HepG2 (cell line): ENCODE results near the gene CCDC144A.
"Not testable (repeated sequence)": the region's sequence is repeated elsewhere in the genome, so short reads cannot be mapped to it uniquely, and the experiment has no call there.

Experiments
- FOXM1 ChIP-seq: sonication (generic); formaldehyde crosslinking; IDR thresholded peaks from 2 replicates; pipeline ENCODE4 v1.5.0; 2020; ENCODE audit warnings: missing genetic modification reagents
- HES4 ChIP-seq: sonication (generic); formaldehyde crosslinking; IDR thresholded peaks from 2 replicates; pipeline ENCODE4 v1.9.0; 2021; ENCODE audit warnings: mild to moderate bottlenecking, missing genetic modification reagents, borderline replicate concordance
- KDM2A ChIP-seq: sonication (generic); formaldehyde crosslinking; IDR thresholded peaks from 2 replicates; pipeline ENCODE4 v1.4.0; 2020; ENCODE audit warnings: low read depth, missing genetic modification reagents, borderline replicate concordance
- KLF6 ChIP-seq: IDR thresholded peaks from 2 replicates; pipeline ENCODE4 v1.8.0; 2016; ENCODE audit warnings: missing biosample characterization, missing genetic modification reagents
- MAX ChIP-seq: IDR thresholded peaks from 2 replicates; pipeline ENCODE4 v1.6.1; 2012; ENCODE audit warnings: inconsistent platforms
- POLR2A ChIP-seq, 2 experiments: IDR thresholded peaks; 2 replicates each; pipeline ENCODE4 v1.6.1; 2011; ENCODE audit warnings: low read depth in 2 of 2, low read length in 2 of 2, mild to moderate bottlenecking in 1 of 2, moderate library complexity in 1 of 2; ENCODE audit not compliant: insufficient read depth in 1 of 2
- ZNF510 ChIP-seq: sonication (generic); formaldehyde crosslinking; IDR thresholded peaks from 2 replicates; pipeline ENCODE4 v1.4.0; 2020; ENCODE audit warnings: low read depth, mild to moderate bottlenecking, missing genetic modification reagents
- ZNF563 ChIP-seq: sonication (generic); formaldehyde crosslinking; IDR thresholded peaks from 2 replicates; pipeline ENCODE4 v1.8.0; 2022; ENCODE audit warnings: mild to moderate bottlenecking, moderate library complexity, missing genetic modification reagents
- ZNF629 ChIP-seq: sonication (generic); formaldehyde crosslinking; conservative IDR thresholded peaks from 2 replicates; pipeline ENCODE4 v1.5.0; 2020; ENCODE audit warnings: missing genetic modification reagents
- ZNF740 ChIP-seq: sonication (generic); formaldehyde crosslinking; IDR thresholded peaks from 2 replicates; pipeline ENCODE4 v1.4.0; 2020; ENCODE audit warnings: missing genetic modification reagents
- ZSCAN12 ChIP-seq: sonication (generic); formaldehyde crosslinking; IDR thresholded peaks from 2 replicates; pipeline ENCODE4 v1.9.0; 2021; ENCODE audit warnings: mild to moderate bottlenecking, missing genetic modification reagents
- TF ChIP-seq, protein P1 (sequence below): sonication (generic); formaldehyde crosslinking; IDR thresholded peaks from 2 replicates; pipeline ENCODE4 v1.5.0; 2020; ENCODE audit warnings: mild to moderate bottlenecking, missing genetic modification reagents, moderate library complexity
- TF ChIP-seq, protein P2 (sequence below), 2 experiments: IDR thresholded peaks; 2 replicates each; pipeline ENCODE4 v1.6.1; 2011 to 2012; ENCODE audit warnings: low read length in 2 of 2, borderline replicate concordance in 1 of 2, low read depth in 1 of 2, mild to moderate bottlenecking in 1 of 2, moderate library complexity in 1 of 2

DNA sequence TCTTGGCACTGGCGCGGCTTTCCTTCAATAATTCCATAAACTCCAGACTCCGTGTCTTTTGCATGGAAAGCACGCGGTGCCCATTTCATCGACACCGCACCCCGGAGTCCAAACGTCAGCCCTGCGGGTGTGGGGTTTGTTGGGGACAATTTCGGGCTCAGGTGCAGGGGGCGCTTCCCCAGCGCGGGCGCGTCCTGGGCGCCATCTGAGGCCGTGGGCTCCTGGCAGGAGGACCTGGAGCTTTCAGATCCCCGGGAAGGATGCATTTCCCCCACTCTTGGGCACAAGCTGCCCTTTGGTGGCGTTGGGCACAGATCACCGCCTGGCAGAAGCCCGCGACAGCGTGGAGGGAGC, 23.5 kb upstream of the CCDC144A start:
- not testable (repeated sequence) for TF ChIP-seq ZNF510 (CRISPR knock-in tag); MAX; ZNF740 (CRISPR knock-in tag); KDM2A (CRISPR knock-in tag); ZNF629 (CRISPR knock-in tag); ZNF563 (CRISPR knock-in tag); ZSCAN12; FOXM1 (CRISPR knock-in tag); HES4 (CRISPR knock-in tag); KLF6 (CRISPR knock-in tag); POLR2A (IDR thresholded peaks at IDR 0.05; ENCODE audit: insufficient read depth in 1 of 2, low read depth in 2 of 2, low read length in 2 of 2)
- TF ChIP-seq, protein P1, sequence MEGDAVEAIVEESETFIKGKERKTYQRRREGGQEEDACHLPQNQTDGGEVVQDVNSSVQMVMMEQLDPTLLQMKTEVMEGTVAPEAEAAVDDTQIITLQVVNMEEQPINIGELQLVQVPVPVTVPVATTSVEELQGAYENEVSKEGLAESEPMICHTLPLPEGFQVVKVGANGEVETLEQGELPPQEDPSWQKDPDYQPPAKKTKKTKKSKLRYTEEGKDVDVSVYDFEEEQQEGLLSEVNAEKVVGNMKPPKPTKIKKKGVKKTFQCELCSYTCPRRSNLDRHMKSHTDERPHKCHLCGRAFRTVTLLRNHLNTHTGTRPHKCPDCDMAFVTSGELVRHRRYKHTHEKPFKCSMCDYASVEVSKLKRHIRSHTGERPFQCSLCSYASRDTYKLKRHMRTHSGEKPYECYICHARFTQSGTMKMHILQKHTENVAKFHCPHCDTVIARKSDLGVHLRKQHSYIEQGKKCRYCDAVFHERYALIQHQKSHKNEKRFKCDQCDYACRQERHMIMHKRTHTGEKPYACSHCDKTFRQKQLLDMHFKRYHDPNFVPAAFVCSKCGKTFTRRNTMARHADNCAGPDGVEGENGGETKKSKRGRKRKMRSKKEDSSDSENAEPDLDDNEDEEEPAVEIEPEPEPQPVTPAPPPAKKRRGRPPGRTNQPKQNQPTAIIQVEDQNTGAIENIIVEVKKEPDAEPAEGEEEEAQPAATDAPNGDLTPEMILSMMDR = not testable (repeated sequence)
- TF ChIP-seq, protein P2, sequence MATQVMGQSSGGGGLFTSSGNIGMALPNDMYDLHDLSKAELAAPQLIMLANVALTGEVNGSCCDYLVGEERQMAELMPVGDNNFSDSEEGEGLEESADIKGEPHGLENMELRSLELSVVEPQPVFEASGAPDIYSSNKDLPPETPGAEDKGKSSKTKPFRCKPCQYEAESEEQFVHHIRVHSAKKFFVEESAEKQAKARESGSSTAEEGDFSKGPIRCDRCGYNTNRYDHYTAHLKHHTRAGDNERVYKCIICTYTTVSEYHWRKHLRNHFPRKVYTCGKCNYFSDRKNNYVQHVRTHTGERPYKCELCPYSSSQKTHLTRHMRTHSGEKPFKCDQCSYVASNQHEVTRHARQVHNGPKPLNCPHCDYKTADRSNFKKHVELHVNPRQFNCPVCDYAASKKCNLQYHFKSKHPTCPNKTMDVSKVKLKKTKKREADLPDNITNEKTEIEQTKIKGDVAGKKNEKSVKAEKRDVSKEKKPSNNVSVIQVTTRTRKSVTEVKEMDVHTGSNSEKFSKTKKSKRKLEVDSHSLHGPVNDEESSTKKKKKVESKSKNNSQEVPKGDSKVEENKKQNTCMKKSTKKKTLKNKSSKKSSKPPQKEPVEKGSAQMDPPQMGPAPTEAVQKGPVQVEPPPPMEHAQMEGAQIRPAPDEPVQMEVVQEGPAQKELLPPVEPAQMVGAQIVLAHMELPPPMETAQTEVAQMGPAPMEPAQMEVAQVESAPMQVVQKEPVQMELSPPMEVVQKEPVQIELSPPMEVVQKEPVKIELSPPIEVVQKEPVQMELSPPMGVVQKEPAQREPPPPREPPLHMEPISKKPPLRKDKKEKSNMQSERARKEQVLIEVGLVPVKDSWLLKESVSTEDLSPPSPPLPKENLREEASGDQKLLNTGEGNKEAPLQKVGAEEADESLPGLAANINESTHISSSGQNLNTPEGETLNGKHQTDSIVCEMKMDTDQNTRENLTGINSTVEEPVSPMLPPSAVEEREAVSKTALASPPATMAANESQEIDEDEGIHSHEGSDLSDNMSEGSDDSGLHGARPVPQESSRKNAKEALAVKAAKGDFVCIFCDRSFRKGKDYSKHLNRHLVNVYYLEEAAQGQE (IDR thresholded peaks at IDR 0.05; ENCODE audit: borderline replicate concordance in 1 of 2, low read depth in 1 of 2, low read length in 2 of 2) = not testable (repeated sequence)
